ENCODE results near the gene TEFM. TPM values are rescaled to one million over a fixed set of nuclear protein-coding genes. Genes with fewer than 3 reads are reported as not detected.

Gene TEFM
- total RNA-seq, 1 experiment from 2014 or later = 13.0 TPM

DNA sequence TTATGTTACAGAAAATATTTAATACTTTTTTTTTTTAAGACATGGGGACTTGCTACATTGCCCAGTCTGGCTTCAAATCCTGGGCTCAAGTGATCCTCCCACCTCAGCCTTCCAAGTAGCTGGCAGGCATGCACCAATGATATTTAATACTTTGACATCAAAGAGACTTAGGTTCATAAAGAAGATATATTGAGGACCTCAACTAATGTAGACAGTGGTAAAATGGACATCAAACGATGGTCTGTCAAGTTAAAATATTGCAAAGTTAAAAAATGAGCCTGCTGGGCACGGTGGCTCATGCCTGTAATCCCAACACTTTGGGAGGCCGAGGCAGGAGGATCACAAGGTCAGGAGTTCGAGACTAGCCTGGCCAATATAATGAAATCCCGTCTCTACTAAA is 8.7 kb downstream of the TEFM start:
- BruUV-seq (replicated peaks) = no TSS peak
- no peak for DNase-seq (ENCODE audit: low read depth, low spot score)
- H3K9me3 ChIP-seq (ENCODE audit: control insufficient read depth, insufficient read depth, low read depth, low read length) = no peaks in the 10 kb centered on the region
- no peaks in the 10 kb centered on the region for H3K27me3 ChIP-seq (ENCODE audit: control insufficient read depth, insufficient read depth, low read length)
- ChIA-PET POLR2A (no interaction called here), CTCF (no interaction called here)
- intact Hi-C loops (cut with micrococcal nuclease; ENCODE audit: unreplicated experiment) (no loop called here), in situ Hi-C loops (cut with HindIII; ENCODE audit: low pct_unique_long_range_greater_than_20kb, low sequenced_read_pairs) (no loop called here)
- ATAC-seq = no peak
- H3K27ac ChIP-seq (ENCODE audit: low read length) = no peak overlapping the region
- no peak for TF ChIP-seq POLR2AphosphoS5 (IDR thresholded peaks at IDR 0.05; ENCODE audit: low read depth, low read length)
- no peak for TF ChIP-seq TCF7L2 (IDR thresholded peaks at IDR 0.05; ENCODE audit: low read depth, low read length)
- no peak for TF ChIP-seq SIN3A (IDR thresholded peaks at IDR 0.05; ENCODE audit: borderline replicate concordance, insufficient read depth, low read depth, low read length)
- no peak for TF ChIP-seq CTCF (IDR thresholded peaks at IDR 0.05)
- TF ChIP-seq REST (IDR thresholded peaks at IDR 0.05; ENCODE audit: insufficient read depth in 1 of 2, low read depth in 2 of 2, low read length in 1 of 2) = no peak
- peaks cover 13% of the 10 kb centered on the region; the same call in 1 of the 2 replicates for H3K36me3 ChIP-seq (ENCODE audit: control insufficient read depth, insufficient read depth, low read length)
- no peak overlapping the region for H3K4me3 ChIP-seq (ENCODE audit: low read depth in 2 of 2, low read length in 2 of 2)
- H3K4me1 ChIP-seq (ENCODE audit: control insufficient read depth, insufficient read depth, low read length) = no peaks in the 10 kb centered on the region

DNA sequence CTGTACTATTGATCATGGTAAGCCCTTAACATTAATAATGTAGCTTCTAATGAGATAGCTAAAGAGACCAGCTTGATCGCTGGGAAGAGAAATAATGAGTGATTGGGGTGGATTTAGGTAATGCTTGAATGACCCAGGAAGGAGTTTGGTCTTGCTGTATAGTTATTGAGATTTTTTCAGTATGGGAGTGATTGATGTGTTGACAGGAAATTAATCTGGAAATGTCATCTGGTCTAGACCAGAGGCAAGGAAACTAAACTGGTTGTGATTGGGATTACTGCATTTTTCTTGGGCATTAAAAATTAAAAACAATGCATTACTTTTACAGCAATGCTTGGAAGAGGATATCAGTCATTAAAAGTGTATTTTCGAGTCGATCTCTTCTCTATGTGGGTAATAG is 11.8 kb downstream of the TEFM start:
- POLR2A ChIA-PET = no interaction called here
- no peaks in the 10 kb centered on the region for H3K27me3 ChIP-seq (ENCODE audit: control insufficient read depth, insufficient read depth, low read length)
- peaks cover 10% of the 10 kb centered on the region; the same call in 1 of the 2 replicates for H3K36me3 ChIP-seq (ENCODE audit: control insufficient read depth, insufficient read depth, low read length)
- H3K9me3 ChIP-seq (ENCODE audit: control insufficient read depth, insufficient read depth, low read depth, low read length) = no peaks in the 10 kb centered on the region
- intact Hi-C loops (cut with micrococcal nuclease; ENCODE audit: unreplicated experiment) = no loop called here
- no peak overlapping the region for H3K4me3 ChIP-seq (ENCODE audit: low read depth in 2 of 2, low read length in 2 of 2)
- DNase-seq (ENCODE audit: low read depth, low spot score) (no peak), ATAC-seq (no peak)
- H3K4me1 ChIP-seq (ENCODE audit: control insufficient read depth, insufficient read depth, low read length) = no peaks in the 10 kb centered on the region
- H3K27ac ChIP-seq (ENCODE audit: low read length) = no peak overlapping the region
- in situ Hi-C loops (cut with HindIII; ENCODE audit: low pct_unique_long_range_greater_than_20kb, low sequenced_read_pairs) = no loop called here
- no TSS peak for BruUV-seq (replicated peaks)
- CTCF ChIA-PET = no interaction called here
- no peak for TF ChIP-seq POLR2AphosphoS5 (IDR thresholded peaks at IDR 0.05; ENCODE audit: low read depth, low read length)
- no peak for TF ChIP-seq TCF7L2 (IDR thresholded peaks at IDR 0.05; ENCODE audit: low read depth, low read length)
- no peak for TF ChIP-seq SIN3A (IDR thresholded peaks at IDR 0.05; ENCODE audit: borderline replicate concordance, insufficient read depth, low read depth, low read length)
- no peak for TF ChIP-seq REST (IDR thresholded peaks at IDR 0.05; ENCODE audit: insufficient read depth in 1 of 2, low read depth in 2 of 2, low read length in 1 of 2)
- TF ChIP-seq CTCF (IDR thresholded peaks at IDR 0.05) = no peak

Data from Panc1 (cell line).